Skeletal muscle cell (primary cell): ENCODE results near the gene JCHAIN.
"Not testable (repeated sequence)": the region's sequence is repeated elsewhere in the genome, so short reads cannot be mapped to it uniquely, and the experiment has no call there.

Source experiments
- DNase-seq: peaks from one replicate; pipeline ENCODE4 v3.0.0-alpha.2; 2010; ENCODE audit warnings: low read depth
- H3K4me3 ChIP-seq: 2 replicates; pipeline ENCODE4 v1.5.1; 2011; ENCODE audit warnings: low read depth, mild to moderate bottlenecking, control low read depth, low read length, moderate library complexity

Gene JCHAIN

GRCh38 chr4:70694633-70695032 is 28.3 kb upstream of the JCHAIN start:
- DNase-seq, H3K4me3 ChIP-seq: not testable (repeated sequence)

- DNase-seq: no peak
- H3K4me3 ChIP-seq: no peak overlapping the region
Measured at GRCh38 chr4:70691661-70692060, 25.4 kb upstream of the JCHAIN start.

GRCh38 chr4:70688795-70689231 is 22.5 kb upstream of the JCHAIN start:
- DNase-seq: no peak

GRCh38 chr4:70687821-70688794 is 21.8 kb upstream of the JCHAIN start, which contains the start of gene UTP3:
UTP3 (plus strand) TSS chr4:70688532; CDS start chr4:70688678, 146 bp downstream.
- peak within 1 kb of the TSS; percentile 100 for H3K4me3 ChIP-seq
- DNase-seq: peak; percentile 97

More at GRCh38 chr4:70688795-70689231, 22.5 kb upstream of the JCHAIN start:
- peak overlapping the region; percentile 100 for H3K4me3 ChIP-seq

- no peak for DNase-seq
- peak overlapping the region; percentile 100 for H3K4me3 ChIP-seq
Measured at GRCh38 chr4:70687392-70687791, 21.1 kb upstream of the JCHAIN start.

GRCh38 chr4:70682142-70682541 is 15.8 kb upstream of the JCHAIN start:
- not testable (repeated sequence) for H3K4me3 ChIP-seq, DNase-seq

GRCh38 chr4:70681704-70682103 is 15.4 kb upstream of the JCHAIN start:
- H3K4me3 ChIP-seq: no peak overlapping the region
- DNase-seq: no peak

GRCh38 chr4:70680934-70681333 is 14.6 kb upstream of the JCHAIN start:
- no peak overlapping the region for H3K4me3 ChIP-seq
- DNase-seq: no peak

GRCh38 chr4:70678383-70678999 is 12.2 kb upstream of the JCHAIN start:
- no peak for DNase-seq
- no peak overlapping the region for H3K4me3 ChIP-seq

GRCh38 chr4:70676554-70677090 is 10.3 kb upstream of the JCHAIN start:
- no peak overlapping the region for H3K4me3 ChIP-seq
- no peak for DNase-seq

GRCh38 chr4:70674731-70675130 is 8.4 kb upstream of the JCHAIN start:
- H3K4me3 ChIP-seq: no peak overlapping the region
- DNase-seq: no peak

GRCh38 chr4:70674191-70674590 is 7.9 kb upstream of the JCHAIN start:
- no peak for DNase-seq
- no peak overlapping the region for H3K4me3 ChIP-seq

GRCh38 chr4:70671091-70671490 is 4.8 kb upstream of the JCHAIN start:
- H3K4me3 ChIP-seq: no peak overlapping the region
- no peak for DNase-seq

- DNase-seq: no peak
- H3K4me3 ChIP-seq: no peak overlapping the region
Measured at GRCh38 chr4:70670332-70671014, 4.2 kb upstream of the JCHAIN start.

- H3K4me3 ChIP-seq: no peak overlapping the region
- no peak for DNase-seq
Measured at GRCh38 chr4:70667740-70668535, 1.6 kb upstream of the JCHAIN start.

- not testable (repeated sequence) for DNase-seq, H3K4me3 ChIP-seq
Measured at GRCh38 chr4:70661309-70661922, 4.9 kb downstream of the JCHAIN start.

GRCh38 chr4:70660106-70660505 is 6.2 kb downstream of the JCHAIN start:
- DNase-seq: no peak
- no peak overlapping the region for H3K4me3 ChIP-seq

GRCh38 chr4:70658418-70658817 is 7.9 kb downstream of the JCHAIN start:
- no peak overlapping the region for H3K4me3 ChIP-seq
- no peak for DNase-seq
